ENCODE results near the gene GAL3ST2. TPM values are rescaled to one million over a fixed set of nuclear protein-coding genes. Genes with fewer than 3 reads are reported as not detected.

GAL3ST2 gene
- total RNA-seq, 2 experiments from 2014 or later: 0.21 to 0.25 TPM

DNA sequence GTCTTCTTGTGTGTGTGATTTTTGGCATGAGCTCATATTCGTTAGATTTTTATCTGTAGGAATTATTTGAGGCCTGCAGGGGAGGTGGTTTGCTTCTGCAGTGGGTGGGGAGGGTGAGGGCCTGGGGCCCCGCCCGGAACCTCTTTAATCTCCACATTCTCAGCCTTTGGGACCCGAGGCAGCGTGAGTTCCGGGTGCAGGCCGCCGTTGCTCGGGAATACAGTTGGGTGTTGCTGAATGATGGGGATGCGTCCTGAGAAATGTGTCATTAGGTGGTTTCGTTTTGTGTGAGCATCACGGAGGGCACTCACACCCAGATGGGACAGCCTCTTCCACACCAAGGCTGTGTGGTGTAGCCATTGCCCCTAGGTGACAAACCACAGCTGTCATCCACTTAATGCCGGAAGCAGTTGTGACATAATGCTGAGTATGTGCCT is 13.7 kb upstream of the GAL3ST2 start:
- ChIA-PET POLR2A (interaction anchor here (0.6 to 2.3 kb wide), 9 partner anchors 22 to 105 kb away, joined by 3 to 17 read pairs (median 4); partner anchors contain the start of genes D2HGDH and ING5), CTCF (interaction anchor here (0.7 to 2.3 kb wide), 8 partner anchors 10 to 116 kb away, joined by 3 to 13 read pairs (median 4); partner anchors contain the start of gene ING5)

DNA sequence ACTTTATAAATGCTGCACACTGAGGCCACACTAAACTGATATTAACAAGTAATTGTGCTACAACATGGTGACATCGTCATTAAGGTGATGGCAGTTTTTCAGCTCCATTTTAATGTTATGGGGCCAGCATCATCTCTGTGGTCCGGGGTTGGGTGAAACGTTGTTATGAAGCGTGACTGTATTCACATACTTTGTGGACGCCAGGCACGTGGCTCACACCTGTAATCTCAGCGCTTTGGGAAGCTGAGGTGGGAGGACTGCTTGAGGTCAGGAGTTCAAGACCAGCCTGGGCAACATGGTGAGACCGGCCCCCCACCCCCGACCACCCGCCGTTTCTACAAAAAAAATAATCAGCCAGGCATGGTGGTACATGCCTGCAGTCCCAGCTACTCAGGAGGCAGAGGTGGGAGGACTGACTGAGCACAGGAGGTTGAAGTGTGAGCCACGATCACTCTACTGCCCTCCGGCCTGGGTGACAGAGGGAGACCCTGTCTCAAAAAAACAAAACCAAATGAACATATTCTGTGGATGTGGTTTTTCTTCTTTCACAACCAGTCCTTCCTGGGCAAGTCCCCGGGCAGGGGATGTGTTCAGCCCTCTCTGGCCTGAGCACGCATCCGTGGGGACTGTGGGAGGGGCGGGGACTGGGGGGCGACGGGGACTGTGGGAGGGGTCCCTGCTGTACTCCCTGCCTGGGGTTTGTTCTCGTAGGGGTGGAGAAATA is 12.9 kb upstream of the GAL3ST2 start:
- ChIA-PET POLR2A (interaction anchor here (0.6 to 2.3 kb wide), 10 partner anchors 23 to 104 kb away, joined by 3 to 17 read pairs (median 3); partner anchors contain the start of genes D2HGDH and ING5), CTCF (interaction anchor here (0.7 to 2.3 kb wide), 8 partner anchors 9 to 115 kb away, joined by 3 to 13 read pairs (median 4); partner anchors contain the start of gene ING5)

DNA sequence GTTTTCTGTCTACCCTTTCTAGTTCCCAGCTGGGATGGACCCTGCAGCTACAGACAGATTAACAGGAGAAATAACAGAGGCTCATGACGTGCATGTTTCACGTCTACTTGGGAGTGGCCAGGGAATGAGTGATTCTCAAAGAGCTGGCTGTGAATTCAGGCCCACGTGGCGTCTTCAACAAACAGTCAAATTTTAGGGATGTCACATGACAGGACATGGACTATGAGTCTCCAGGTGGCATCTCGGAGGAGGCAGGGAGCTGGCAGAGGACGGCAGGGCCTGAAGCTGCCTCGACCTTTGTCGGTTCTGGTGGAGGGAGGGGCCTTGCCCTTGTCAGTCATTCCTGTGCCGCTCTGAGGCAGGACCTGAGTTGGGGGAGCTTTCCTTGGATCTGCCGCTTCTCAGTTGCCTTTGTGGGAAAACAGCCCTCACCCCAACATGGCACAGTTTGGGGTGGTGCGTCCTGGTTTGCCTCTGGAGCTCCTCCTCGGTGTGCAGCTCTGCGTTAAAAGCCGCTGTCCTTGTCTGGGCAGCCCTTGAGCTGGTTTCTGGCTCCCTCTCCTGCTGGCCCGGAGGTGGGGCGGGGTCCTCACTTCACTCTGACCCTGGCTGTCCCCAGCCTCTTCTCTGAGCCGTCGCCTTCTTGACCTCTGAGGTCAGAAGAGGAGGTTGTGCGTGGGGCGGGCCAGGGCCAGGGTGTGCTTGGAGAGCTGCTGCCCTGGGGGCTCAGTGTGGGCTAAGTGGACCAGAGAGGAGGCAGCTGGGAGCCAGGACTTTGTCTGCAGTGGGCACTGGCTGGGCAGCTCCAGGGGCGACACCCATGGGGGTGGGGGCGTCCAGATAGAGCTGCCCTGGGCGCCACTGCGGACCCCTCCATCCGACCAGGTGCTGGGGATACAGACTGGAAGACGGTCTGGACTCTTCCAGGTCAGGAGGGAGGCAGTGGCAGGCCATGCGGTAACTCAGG is 12.1 kb upstream of the GAL3ST2 start:
- CTCF ChIA-PET: interaction anchor here (0.6 to 0.9 kb wide), 3 partner anchors 24 to 72 kb away, joined by 3 read pairs; no protein-coding TSS in a partner anchor
- POLR2A ChIA-PET: interaction anchor here (0.9 to 1.2 kb wide), 3 partner anchors 24 to 81 kb away, joined by 3 read pairs; no protein-coding TSS in a partner anchor

DNA sequence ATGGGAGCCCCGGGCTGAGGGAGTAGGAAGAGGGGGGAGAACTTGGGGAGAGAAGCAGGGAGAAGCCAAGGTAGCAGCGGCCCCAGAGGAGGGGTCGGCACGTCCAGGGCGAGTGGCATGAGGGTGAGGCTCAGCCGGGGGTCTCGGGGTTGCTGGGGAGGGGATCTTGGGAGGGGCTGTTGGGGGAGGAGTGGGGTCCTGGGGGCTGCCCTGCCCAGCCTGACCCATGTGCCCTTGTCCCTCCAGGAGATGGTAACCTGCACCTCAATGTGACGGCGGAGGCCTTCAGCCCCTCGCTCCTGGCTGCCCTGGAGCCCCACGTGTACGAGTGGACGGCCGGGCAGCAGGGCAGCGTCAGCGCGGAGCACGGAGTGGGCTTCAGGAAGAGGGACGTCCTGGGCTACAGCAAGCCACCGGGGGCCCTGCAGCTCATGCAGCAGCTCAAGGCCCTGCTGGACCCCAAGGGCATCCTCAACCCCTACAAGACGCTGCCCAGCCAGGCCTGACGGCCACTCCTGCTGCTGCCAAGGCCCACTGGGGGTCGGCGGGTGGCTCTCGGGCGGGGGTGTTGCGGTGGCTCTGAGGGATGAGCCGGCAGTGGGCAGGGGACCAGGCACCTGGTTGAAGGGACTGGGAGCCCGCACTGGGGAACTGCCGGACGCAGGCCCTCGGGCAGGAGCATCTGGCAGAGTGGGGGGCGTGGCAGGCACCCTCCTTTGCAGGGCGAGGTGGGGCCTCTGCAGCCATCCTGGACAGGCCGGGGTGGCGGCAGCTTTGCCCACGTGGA is 9.0 kb upstream of the GAL3ST2 start:
- POLR2A ChIA-PET: no interaction called here
- CTCF ChIA-PET: no interaction called here

DNA sequence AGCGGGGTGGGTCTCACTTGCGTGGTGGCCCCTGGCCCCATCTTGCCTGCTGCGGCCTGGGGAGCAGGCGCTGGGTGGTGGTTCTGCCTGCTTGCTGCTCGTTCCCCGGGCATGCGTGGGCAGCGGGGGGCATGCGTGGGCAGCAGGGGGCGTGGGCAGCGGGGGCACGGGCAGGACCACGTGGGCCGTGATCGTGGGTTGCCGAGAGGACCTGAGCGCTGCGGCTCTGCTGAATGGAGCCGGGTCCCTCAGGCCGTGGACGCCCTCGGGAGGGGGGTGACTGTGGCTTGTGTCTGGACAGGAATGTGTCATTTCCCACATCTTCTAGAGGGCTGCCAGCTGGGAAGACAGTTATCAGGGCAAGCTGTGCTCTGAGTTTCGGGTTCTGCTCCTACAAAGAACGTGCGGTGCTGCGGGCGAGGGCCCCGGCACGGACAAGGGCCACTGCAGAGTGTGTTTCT is 8.3 kb upstream of the GAL3ST2 start:
- CTCF ChIA-PET: no interaction called here
- POLR2A ChIA-PET: no interaction called here

DNA sequence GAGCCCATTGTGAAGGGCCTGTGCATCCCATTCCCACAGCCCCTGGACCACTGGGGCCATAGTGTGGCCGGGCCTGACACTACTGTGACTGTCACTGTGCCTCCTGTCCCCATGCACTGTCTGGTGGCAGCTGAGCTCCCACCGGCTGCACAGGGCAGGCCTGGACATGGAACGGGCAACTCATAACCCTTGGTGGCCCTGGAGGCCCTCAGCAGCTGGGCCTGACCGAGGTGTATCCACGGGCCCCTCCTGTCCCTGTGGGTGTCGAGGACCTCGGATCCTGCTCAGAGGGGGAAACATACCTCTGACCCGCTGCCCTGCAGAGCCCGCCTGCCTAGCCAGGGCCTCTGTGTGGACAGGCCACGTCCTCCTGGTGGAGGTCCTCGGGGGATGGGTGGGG is 7.8 kb upstream of the GAL3ST2 start:
- CTCF ChIA-PET: no interaction called here

DNA sequence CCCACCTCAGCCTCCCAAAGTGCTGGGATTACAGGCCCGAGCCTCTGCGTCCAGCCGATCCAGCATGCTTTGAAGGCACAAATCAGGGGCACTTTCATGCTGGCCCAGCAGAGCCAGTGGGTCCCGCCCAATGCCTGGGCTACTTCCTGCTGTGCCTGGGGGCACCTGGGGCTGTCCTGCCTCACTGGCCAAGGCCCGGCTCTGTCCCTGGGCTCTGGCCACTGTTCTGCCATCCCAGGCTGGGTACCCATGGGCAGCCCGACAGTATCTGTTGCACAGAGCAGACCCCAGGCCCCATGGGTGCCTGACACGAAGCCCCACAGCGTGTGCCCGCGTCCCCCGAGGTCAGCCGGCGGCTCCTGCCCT is 6.8 kb upstream of the GAL3ST2 start:
- ChIA-PET POLR2A (no interaction called here), CTCF (no interaction called here)

More for the DNA sequence above, 7.8 kb upstream of the GAL3ST2 start:
- POLR2A ChIA-PET: no interaction called here

DNA sequence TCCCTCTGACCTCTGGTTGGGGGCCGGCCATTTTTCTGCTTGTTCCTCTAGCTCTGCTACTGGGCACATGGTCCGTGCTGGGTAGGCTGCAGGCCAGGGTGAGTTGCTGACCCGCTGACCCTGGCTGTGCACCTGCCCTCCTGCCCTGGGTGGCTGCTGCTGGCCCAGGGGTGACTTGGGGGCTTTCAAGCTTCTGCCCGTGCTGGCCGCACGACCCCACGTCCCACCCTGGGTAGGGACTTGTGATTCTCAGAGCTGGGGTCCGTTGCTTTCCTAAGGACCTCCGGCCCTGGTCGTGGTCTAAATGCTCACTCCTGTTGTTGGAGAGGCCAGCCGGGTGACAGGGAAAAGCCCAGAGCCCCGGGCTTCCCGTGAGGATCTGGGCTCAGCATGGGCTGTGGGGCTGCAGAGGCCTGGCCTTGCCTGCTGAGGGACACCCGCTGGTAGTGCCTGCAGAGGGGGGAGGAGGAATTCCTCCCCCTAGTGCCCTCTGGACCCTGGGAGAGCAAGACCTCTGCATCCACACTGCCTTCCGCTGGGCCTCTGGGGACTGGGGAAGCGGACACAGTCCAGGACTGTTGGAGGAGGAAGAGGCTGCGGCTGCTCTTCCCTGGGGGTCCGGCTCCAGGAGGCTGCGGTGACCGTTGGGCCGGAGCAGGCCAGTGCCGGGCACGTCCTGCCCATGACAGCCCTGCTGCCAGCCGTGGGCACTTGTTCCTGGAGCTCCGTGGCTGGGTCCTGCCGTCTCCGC is 6.3 kb upstream of the GAL3ST2 start:
- CTCF ChIA-PET: interaction anchor here (0.5 kb wide), 1 partner anchor 639 kb away, joined by 3 read pairs; no protein-coding TSS in a partner anchor
- POLR2A ChIA-PET: interaction anchor here (0.9 kb wide), 1 partner anchor 33 kb away, joined by 3 read pairs; no protein-coding TSS in a partner anchor

DNA sequence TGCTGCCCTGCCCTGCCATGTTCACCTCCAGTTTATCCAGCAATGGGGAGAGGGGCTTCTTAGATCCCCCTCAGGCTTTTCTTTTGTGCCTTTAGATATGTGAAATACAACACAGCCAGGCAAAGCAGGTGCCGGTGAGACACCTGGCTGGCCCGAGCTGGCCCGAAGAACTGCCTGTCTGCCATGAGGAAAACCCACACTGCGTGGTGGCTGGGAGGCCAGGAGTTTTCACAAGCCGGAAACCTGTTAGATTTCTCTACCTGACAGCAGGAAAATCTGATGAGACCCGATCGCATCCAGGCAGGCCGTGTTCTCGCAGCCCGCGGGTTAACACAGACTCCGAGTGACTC is 5.7 kb upstream of the GAL3ST2 start:
- ChIA-PET POLR2A (interaction anchor here (0.9 kb wide), 1 partner anchor 33 kb away, joined by 3 read pairs; no protein-coding TSS in a partner anchor), CTCF (interaction anchor here (0.5 kb wide), 1 partner anchor 639 kb away, joined by 3 read pairs; no protein-coding TSS in a partner anchor)

DNA sequence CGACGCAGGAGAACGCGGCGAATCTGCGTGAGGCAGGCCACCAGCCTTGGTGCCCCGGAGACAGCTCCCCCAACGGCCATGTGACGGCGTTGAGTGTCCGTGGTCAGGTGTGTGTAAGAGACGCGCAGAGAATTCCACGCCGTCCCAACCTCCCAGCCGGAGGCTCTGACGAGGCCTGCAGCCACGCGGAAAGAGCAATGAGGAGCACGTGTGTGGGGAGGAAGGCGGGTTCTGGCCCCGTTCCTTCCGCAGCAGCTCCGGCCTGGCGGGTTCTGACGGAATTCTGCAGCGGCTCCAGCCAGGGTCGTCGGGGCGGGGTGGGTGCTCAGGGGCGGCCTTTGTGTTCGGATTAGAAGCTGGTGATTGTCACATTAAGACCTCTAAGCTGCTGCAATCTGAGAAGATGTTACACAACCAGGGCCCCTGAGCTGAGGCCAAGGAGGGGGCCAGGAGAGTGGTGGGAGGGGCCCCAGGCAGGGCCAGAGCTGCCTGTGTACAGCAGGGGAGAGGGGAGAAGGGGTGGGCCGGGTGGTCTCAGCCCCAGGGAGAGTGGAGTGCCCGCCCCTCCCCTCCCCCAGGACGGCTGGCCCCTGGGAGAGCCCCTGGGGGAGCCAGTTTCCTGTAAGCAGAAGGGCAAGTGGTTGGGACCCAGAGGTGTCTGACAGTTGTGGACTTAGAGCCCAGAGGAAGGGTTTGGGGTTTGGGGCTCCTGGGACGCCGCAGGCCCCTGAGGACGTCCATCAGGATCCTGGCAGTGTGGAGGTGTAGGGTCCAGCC is 5.1 kb upstream of the GAL3ST2 start:
- CTCF ChIA-PET: interaction anchor here (1.4 kb wide), 1 partner anchor 107 kb away, joined by 4 read pairs; no protein-coding TSS in a partner anchor
- POLR2A ChIA-PET: interaction anchor here (0.9 kb wide), 1 partner anchor 32 kb away, joined by 3 read pairs; no protein-coding TSS in a partner anchor

DNA sequence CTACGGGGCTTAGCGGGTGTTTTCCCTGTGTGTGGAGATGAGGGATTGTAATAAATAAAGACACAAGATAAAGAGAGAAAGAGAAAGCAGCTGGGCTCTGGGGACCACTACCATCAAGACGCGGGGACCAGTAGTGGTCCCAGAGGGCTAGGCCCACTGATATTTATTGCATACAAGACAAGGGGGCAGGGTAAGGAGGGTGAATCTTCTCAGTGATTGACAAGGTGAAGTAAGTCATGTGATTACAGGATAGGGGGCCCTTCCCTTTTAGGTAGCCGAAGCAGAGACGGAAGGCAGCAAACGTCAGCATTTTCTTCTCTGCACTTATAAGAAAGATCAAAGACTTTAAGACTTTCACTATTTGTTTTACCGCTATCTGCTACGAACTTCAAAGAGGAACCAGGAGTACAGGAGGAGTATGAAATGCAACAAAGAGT is 4.5 kb upstream of the GAL3ST2 start:
- CTCF ChIA-PET: interaction anchor here (1.4 to 1.7 kb wide), 2 partner anchors 9 to 106 kb away, joined by 4 to 5 read pairs; no protein-coding TSS in a partner anchor
- POLR2A ChIA-PET: no interaction called here

DNA sequence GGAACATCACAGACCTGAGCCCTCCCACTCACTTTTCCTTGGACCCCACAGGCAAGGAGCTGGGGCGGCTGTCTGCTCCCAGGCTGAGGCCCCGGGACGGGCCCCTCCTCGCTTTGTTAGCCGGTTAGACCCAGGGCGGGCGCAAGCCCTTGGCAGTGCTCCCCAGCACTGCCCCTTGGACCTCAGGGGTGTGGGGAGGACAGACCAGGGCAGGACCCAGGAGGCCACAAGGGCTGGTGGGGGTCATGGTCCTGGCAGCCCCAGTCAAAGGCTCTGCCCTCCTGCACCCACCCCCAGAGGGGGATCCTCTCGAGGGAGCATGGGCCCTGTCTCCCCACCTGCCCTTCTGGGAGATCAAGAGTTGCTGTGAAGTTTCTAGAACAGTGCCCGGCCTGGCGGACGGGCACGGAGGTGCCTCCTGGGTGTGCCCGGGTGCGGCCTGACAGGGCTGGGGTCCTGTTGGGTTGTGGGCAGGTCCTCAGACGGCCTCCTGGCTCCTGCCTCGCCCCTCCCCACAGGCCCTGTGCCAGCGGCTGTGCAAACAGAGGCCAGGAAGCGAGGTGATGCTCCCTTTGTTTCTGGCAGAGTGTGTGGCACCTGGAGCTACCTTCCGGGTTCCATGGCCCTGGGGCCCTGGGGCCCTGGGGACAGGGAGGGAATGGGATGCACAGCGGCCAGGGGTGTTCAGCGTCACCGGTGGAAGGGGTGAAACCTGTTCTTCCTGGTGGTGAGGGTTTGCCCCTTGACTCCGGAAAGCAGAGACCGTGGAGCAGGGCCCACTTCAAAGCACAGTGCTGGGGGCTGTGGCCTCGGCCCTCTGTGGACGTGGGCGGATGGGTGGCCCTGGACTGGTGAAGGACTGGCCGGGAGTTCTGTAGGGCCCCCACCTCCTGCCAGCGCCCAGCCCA is 2.9 kb upstream of the GAL3ST2 start:
- ChIA-PET POLR2A (no interaction called here), CTCF (interaction anchor here (0.6 to 1.7 kb wide), 3 partner anchors 11 to 425 kb away, joined by 3 to 5 read pairs (median 4); no protein-coding TSS in a partner anchor)

DNA sequence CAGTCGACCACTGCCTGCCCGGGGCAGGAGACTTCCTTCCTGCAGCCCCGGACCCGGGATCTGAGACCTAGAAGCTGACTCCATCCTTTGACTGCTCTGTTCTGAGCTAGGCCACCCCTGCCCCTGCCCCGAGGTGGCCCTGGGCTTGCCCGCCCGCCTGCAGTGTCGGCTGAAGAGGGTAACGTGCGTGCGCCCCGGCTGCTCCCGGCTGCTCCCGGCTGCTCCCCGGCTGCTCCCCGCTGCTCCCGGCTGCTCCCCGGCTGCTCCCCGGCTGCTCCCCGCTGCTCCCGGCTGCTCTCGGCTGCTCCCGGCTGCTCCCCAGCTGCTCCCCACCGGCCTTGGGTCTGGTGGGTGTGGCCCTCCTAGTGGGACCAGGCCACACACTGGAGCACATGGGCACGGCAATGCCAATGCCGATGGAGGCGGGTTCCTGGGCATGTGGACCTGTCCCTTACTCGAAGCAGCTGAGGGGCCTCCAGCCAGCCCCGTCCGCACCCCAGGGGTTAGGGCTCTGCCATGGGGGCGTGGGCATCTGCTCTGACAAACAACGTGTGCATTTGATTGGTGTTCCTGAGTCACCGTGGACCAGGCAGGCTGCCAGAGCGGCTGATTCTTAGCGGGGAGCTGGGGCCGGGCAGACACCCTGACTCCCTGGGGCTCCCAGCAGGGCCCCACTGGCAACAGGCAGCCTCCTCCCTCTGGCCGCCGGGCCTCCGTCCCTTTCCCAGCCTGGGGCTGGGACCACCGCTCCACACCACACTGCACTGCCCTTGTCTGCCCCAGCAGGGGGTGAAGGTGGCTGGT is 2.0 kb upstream of the GAL3ST2 start:
- CTCF ChIA-PET: interaction anchor here (1.0 kb wide), 1 partner anchor 96 kb away, joined by 3 read pairs; no protein-coding TSS in a partner anchor
- POLR2A ChIA-PET: no interaction called here

DNA sequence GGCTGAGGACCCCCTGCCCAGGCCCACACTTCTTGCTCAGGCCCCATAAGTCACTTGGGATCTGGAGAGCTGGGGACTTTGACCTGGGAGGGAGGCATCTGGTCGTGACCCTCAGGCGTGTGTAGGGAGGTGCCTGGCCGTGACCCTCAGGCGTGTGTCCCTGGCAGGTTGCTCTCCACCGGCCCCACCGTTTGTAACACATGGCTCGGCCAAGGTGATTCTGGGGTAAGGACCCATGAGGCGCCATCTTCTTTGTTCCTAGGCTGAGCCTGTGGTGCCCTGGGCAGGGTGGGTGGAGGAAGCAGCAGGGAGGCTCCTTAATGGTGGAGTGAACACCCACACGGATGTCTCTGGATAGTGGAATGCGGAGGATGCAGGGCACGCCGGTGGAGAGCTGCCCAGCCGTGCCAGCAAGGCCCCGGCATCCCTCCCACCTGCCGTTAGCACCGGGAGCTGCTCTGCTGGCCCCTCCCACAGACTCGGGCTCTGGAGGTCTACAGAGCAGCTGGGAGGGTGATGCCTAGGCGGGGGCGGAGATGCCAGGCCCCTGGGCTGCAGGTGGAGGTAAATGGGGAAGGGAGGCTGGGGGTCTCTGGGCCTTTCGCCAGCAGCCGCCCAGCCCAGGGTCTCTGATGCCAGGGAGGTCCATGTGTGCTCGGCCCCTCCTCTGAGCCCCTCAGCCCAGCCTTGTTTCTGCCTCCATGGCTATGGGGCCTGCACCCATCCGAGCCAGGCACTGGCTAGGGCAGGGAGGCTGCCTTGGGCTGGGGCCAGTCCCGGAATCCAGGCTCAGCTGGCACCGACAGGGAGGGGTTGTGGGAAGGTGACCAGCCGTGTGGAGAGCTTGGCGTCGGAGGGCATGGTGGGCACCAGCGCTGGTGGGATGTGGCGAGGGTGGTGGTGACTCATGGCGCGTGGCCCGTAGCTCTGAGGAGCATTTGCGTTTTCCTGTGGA is 1.1 kb upstream of the GAL3ST2 start:
- CTCF ChIA-PET: interaction anchor here (1.0 kb wide), 1 partner anchor 95 kb away, joined by 3 read pairs; no protein-coding TSS in a partner anchor
- POLR2A ChIA-PET: no interaction called here

Measured in activated CD8-positive, alpha-beta memory T cell treated with anti-CD3 and anti-CD28 coated beads for 36 hours (primary cell).